Measurements from ENCODE around the gene RELA. TPM values are rescaled to one million over a fixed set of nuclear protein-coding genes. Genes with fewer than 3 reads are reported as not detected.
A peak's percentile ranks its signal among the peaks of the same experiment; 100 is the strongest.

RELA gene
- total and polyA plus RNA-seq, 2 of the 13 experiments (the other 11 are each of a cell fraction or from before 2014, with no cell fraction given): 21.4 to 40.5 TPM

GRCh38 chr11:65615229-65615949 is 47.3 kb downstream of the RELA start, which contains the start of gene PCNX3 (continued):
- TF ChIP-seq GPBP1L1 (CRISPR knock-in tag; IDR thresholded peaks at IDR 0.05) (no peak), ELF4 (CRISPR knock-in tag; IDR thresholded peaks at IDR 0.05; ENCODE audit: borderline replicate concordance) (peak; percentile 65; the same call in 1 of the 2 replicates), KIAA2018 (CRISPR knock-in tag; IDR thresholded peaks at IDR 0.05; ENCODE audit: borderline replicate concordance) (no peak), ZNF652 (CRISPR knock-in tag; IDR thresholded peaks at IDR 0.05; ENCODE audit: borderline replicate concordance, low read depth) (no peak), MAFG (CRISPR knock-in tag; IDR thresholded peaks at IDR 0.05) (no peak), ZNF7 (CRISPR knock-in tag; IDR thresholded peaks at IDR 0.05) (no peak), NAIF1 (CRISPR knock-in tag; IDR thresholded peaks at IDR 0.05; ENCODE audit: borderline replicate concordance) (peak; percentile 78), CTCF (CRISPR knock-in tag; IDR thresholded peaks at IDR 0.05) (0 out of 2 replicates have a peak, but pooled peaks have one; percentile 9), CREBL2 (CRISPR knock-in tag; IDR thresholded peaks at IDR 0.05; ENCODE audit: borderline replicate concordance) (no peak), ZBTB34 (CRISPR knock-in tag; IDR thresholded peaks at IDR 0.05) (no peak), ZBTB20 (CRISPR knock-in tag; IDR thresholded peaks at IDR 0.05; ENCODE audit: borderline replicate concordance, low read depth) (peak; percentile 63)
- TF ChIP-seq, protein P1, sequence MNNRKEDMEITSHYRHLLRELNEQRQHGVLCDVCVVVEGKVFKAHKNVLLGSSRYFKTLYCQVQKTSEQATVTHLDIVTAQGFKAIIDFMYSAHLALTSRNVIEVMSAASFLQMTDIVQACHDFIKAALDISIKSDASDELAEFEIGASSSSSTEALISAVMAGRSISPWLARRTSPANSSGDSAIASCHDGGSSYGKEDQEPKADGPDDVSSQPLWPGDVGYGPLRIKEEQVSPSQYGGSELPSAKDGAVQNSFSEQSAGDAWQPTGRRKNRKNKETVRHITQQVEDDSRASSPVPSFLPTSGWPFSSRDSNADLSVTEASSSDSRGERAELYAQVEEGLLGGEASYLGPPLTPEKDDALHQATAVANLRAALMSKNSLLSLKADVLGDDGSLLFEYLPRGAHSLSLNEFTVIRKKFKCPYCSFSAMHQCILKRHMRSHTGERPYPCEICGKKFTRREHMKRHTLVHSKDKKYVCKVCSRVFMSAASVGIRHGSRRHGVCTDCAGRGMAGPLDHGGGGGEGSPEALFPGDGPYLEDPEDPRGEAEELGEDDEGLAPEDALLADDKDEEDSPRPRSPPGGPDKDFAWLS (CRISPR knock-in tag; IDR thresholded peaks at IDR 0.05; ENCODE audit: borderline replicate concordance): no peak

Data from HepG2 (cell line).